ENCODE measurements around the gene UNC13C.

UNC13C gene

GRCh38 chr15:54502416-54503075, 524.3 kb downstream of the UNC13C start:
- FAIRE-seq = no peak

GRCh38 chr15:54504695-54505094, 526.5 kb downstream of the UNC13C start:
- FAIRE-seq = no peak

GRCh38 chr15:54506977-54507524, 528.8 kb downstream of the UNC13C start:
- FAIRE-seq = no peak

- FAIRE-seq = no peak
These were observed 536.4 kb downstream of the UNC13C start for GRCh38 chr15:54514601-54515000.

GRCh38 chr15:54515664-54516582, 537.7 kb downstream of the UNC13C start:
- FAIRE-seq = no peak

- FAIRE-seq = no peak
These were observed 539.1 kb downstream of the UNC13C start for GRCh38 chr15:54517366-54517765.

GRCh38 chr15:54518156-54518882, 540.1 kb downstream of the UNC13C start:
- FAIRE-seq = no peak

GRCh38 chr15:54519577-54519976, 541.3 kb downstream of the UNC13C start:
- no peak for FAIRE-seq

- FAIRE-seq = no peak
These were observed 542.4 kb downstream of the UNC13C start for GRCh38 chr15:54520616-54521015.

GRCh38 chr15:54521206-54521605, 543.0 kb downstream of the UNC13C start:
- no peak for FAIRE-seq

- FAIRE-seq = no peak
These were observed 549.8 kb downstream of the UNC13C start for GRCh38 chr15:54528021-54528420.

- FAIRE-seq = no peak
These were observed 562.5 kb downstream of the UNC13C start for GRCh38 chr15:54540721-54541120.

- FAIRE-seq = no peak
These were observed 569.2 kb downstream of the UNC13C start for GRCh38 chr15:54547491-54547890.

GRCh38 chr15:54550954-54551353, 572.7 kb downstream of the UNC13C start:
- FAIRE-seq = no peak

- FAIRE-seq = no peak
These were observed 578.0 kb downstream of the UNC13C start for GRCh38 chr15:54556231-54556630.

- FAIRE-seq = no peak
These were observed 581.3 kb downstream of the UNC13C start for GRCh38 chr15:54559405-54560069.

GRCh38 chr15:54560417-54560816, 582.2 kb downstream of the UNC13C start:
- FAIRE-seq = no peak

- FAIRE-seq = no peak
These were observed 585.9 kb downstream of the UNC13C start for GRCh38 chr15:54564166-54564565.

GRCh38 chr15:54566654-54567053, 588.4 kb downstream of the UNC13C start:
- no peak for FAIRE-seq

- FAIRE-seq = no peak
These were observed 589.3 kb downstream of the UNC13C start for GRCh38 chr15:54567408-54568035.

- no peak for FAIRE-seq
These were observed 590.1 kb downstream of the UNC13C start for GRCh38 chr15:54568381-54568780.

GRCh38 chr15:54571576-54571975, 593.3 kb downstream of the UNC13C start:
- no peak for FAIRE-seq

Measured in islet of Langerhans (tissue), 1 donor.